Endothelial cell of umbilical vein (primary cell): ENCODE measurements around the gene RPL39L. TPM values are rescaled to one million over a fixed set of nuclear protein-coding genes. Genes with fewer than 3 reads are reported as not detected.

Experiments used
- BruUV-seq: library from RNA; stranded (reverse); fragments of 400-500 nt; replicated peaks from 2 replicates; lab custom pipeline; 2021; lab: Mats Ljungman, UMichigan
- CTCF ChIA-PET: fragments of 300-600, 350-600 bp; sonication (Branson Sonifier 250); formaldehyde crosslinking; loops from one replicate; lab custom pipeline; 2021; ENCODE audit warnings: antibody characterized with exemption, inconsistent platforms; lab: Charles Lee
- POLR2A ChIA-PET: fragments of 300-600, 350-600 bp; sonication (Branson Sonifier 250); formaldehyde crosslinking; loops from one replicate; lab custom pipeline; 2021; ENCODE audit warnings: antibody characterized with exemption, inconsistent platforms; lab: Charles Lee
- DNase-seq: peaks from one replicate; pipeline ENCODE4 v3.0.0-alpha.2; 2011; ENCODE audit warnings: low read depth, low spot score
- FAIRE-seq: peaks from 2 replicates; lab custom pipeline; 2011; peaks lifted over from hg19 to GRCh38; lab: Jason Lieb, UNC
- H2AFZ ChIP-seq: 2 replicates; pipeline ENCODE4 v1.6.0; 2012; ENCODE audit warnings: low read depth, low read length, control low read depth, inconsistent platforms
- H3K27ac ChIP-seq: 2 replicates; pipeline ENCODE4 v1.5.1; 2011; ENCODE audit warnings: low read depth, mild to moderate bottlenecking, control low read depth, low read length, moderate library complexity; ENCODE audit not compliant: insufficient read depth
- H3K27me3 ChIP-seq, 2 experiments: 2 replicates each; pipeline versions ENCODE4 v1.6.0 to v1.6.1; 2011; ENCODE audit warnings: low read length in 2 of 2, mixed read lengths in 1 of 2; ENCODE audit not compliant: control insufficient read depth in 2 of 2, insufficient read depth in 2 of 2
- H3K36me3 ChIP-seq, 2 experiments: 2 replicates in 1 of 2; 3 replicates in 1 of 2; pipeline ENCODE4 v1.5.1; 2011; ENCODE audit warnings: low read length in 2 of 2, mild to moderate bottlenecking in 1 of 2, moderate library complexity in 1 of 2; ENCODE audit not compliant: control insufficient read depth in 2 of 2, insufficient read depth in 2 of 2; ENCODE audit errors: extremely low read depth in 1 of 2
- H3K4me1 ChIP-seq: 3 replicates; pipeline ENCODE4 v1.5.1; 2011; ENCODE audit warnings: mild to moderate bottlenecking, low read length; ENCODE audit not compliant: control insufficient read depth, insufficient read depth; ENCODE audit errors: extremely low read depth
- H3K4me2 ChIP-seq: 2 replicates; pipeline ENCODE4 v1.6.1; 2011; ENCODE audit warnings: low read length, control low read depth, mixed read lengths; ENCODE audit not compliant: insufficient read depth
- H3K4me3 ChIP-seq, 3 experiments: fragments of 200-600 bp in 1 of 3; sonication (generic), shearing (Covaris generic) in 1 of 3; replicated peaks in 1 of 3; 2 replicates each; pipeline ENCODE4 v1.5.1; 2011 to 2016; ENCODE audit warnings: control low read depth in 3 of 3, low read length in 3 of 3, mild to moderate bottlenecking in 2 of 3, inconsistent platforms in 1 of 3, low read depth in 1 of 3, moderate library complexity in 1 of 3; ENCODE audit not compliant: insufficient read depth in 1 of 3
- H3K79me2 ChIP-seq: 2 replicates; pipeline ENCODE4 v1.6.0; 2012; ENCODE audit warnings: low read length, inconsistent platforms; ENCODE audit not compliant: control insufficient read depth, insufficient read depth
- H3K9ac ChIP-seq: replicated peaks from 2 replicates; pipeline ENCODE3; 2011; ENCODE audit warnings: low read length, control low read depth; ENCODE audit not compliant: insufficient read depth; ENCODE audit errors: extremely low read depth
- H3K9me1 ChIP-seq: replicated peaks from 3 replicates; pipeline ENCODE4 v1.6.0; 2011; ENCODE audit warnings: mild to moderate bottlenecking, low read length; ENCODE audit not compliant: control insufficient read depth, insufficient read depth; ENCODE audit errors: extremely low read depth
- H3K9me3 ChIP-seq: replicated peaks from 2 replicates; pipeline ENCODE4 v1.5.1; 2012; ENCODE audit warnings: low read length, inconsistent platforms; ENCODE audit not compliant: control insufficient read depth, insufficient read depth
- H4K20me1 ChIP-seq: replicated peaks from 2 replicates; pipeline ENCODE3; 2011; ENCODE audit warnings: mild to moderate bottlenecking, low read length; ENCODE audit not compliant: control insufficient read depth, insufficient read depth; ENCODE audit errors: extremely low read depth
- CTCF ChIP-seq, 2 donors: IDR thresholded peaks; 1 replicate in 1 of 2; 2 replicates in 1 of 2; pipeline ENCODE4 v1.5.1; 2011; ENCODE audit warnings: low read length in 2 of 2, mild to moderate bottlenecking in 2 of 2, moderate library complexity in 2 of 2, control low read depth in 1 of 2, inconsistent platforms in 1 of 2, low read depth in 1 of 2; ENCODE audit not compliant: insufficient read depth in 1 of 2; ENCODE audit errors: extremely low read depth in 1 of 2
- EZH2 ChIP-seq: IDR thresholded peaks from 2 replicates; pipeline ENCODE4 v1.6.1; 2012; ENCODE audit warnings: borderline replicate concordance, low read depth, mild to moderate bottlenecking, moderate library complexity, low read length, inconsistent platforms; ENCODE audit not compliant: severe bottlenecking
- FOS ChIP-seq: IDR thresholded peaks from 2 replicates; pipeline ENCODE4 v1.6.1; 2011; ENCODE audit warnings: mild to moderate bottlenecking, low read length, moderate library complexity, borderline replicate concordance; ENCODE audit not compliant: insufficient read depth
- GATA2 ChIP-seq: IDR thresholded peaks from 2 replicates; pipeline ENCODE4 v1.7.0; 2011; ENCODE audit warnings: low read depth, mild to moderate bottlenecking, moderate library complexity, mixed read lengths, low read length; ENCODE audit not compliant: insufficient read length, insufficient read depth
- JUN ChIP-seq: IDR thresholded peaks from 2 replicates; pipeline ENCODE4 v1.6.1; 2011; ENCODE audit warnings: borderline replicate concordance, low read depth; ENCODE audit not compliant: insufficient read length, insufficient read depth
- MAX ChIP-seq: IDR thresholded peaks from 2 replicates; pipeline ENCODE4 v1.6.1; 2011; ENCODE audit not compliant: insufficient read depth, insufficient read length
- MYC ChIP-seq: IDR thresholded peaks from one replicate; pipeline ENCODE4 v1.6.1; 2011; ENCODE audit warnings: mild to moderate bottlenecking, low read depth, low read length
- POLR2A ChIP-seq: IDR thresholded peaks from 2 replicates; pipeline ENCODE4 v1.6.1; 2012; ENCODE audit warnings: low read depth, mild to moderate bottlenecking, control low read depth, low read length
- POLR2AphosphoS5 ChIP-seq: IDR thresholded peaks from 2 replicates; pipeline ENCODE4 v1.6.1; 2012; ENCODE audit warnings: low read depth, mild to moderate bottlenecking, control low read depth, low read length, moderate library complexity; ENCODE audit not compliant: insufficient read depth
- dilution Hi-C: fragments of 300-500 bp; cut with MboI; formaldehyde crosslinking; loops from one replicate; pipeline ENCODE4 v1.15.0; 2019; ENCODE audit warnings: low sequenced_read_pairs; ENCODE audit not compliant: extremely low pct_ligation_motif_present
- intact Hi-C: fragments of 100-400 bp; cut with micrococcal nuclease; formaldehyde crosslinking; loops from one replicate; pipeline ENCODE4 v1.10.0; 2022
- polyA plus RNA-seq, 4 experiments: library from polyadenylated mRNA; depleted of rRNA in 3 of 4; stranded (reverse) in 3 of 4; unstranded in 1 of 4; fragments of >200 nt; gene quantifications; 2 replicates each; pipeline versions ENCODE4 v1.2.1 to v1.2.3, GENCODE V29; 2011 to 2012; ENCODE audit warnings: missing spikeins in 1 of 4
- total RNA-seq: library from RNA; stranded (reverse); gene quantifications from 2 replicates; pipeline ENCODE4 v1.2.3, GENCODE V29; 2021

RPL39L gene
- total and polyA plus RNA-seq, 2 donors (not counting 3 experiments of a cell fraction or from before 2014, with no cell fraction given): 14.3 to 22.3 TPM

- Histone ChIP-seq H3K9me3 (no peaks in the 10 kb centered on the region), H2AFZ (no peak overlapping the region), H4K20me1 (no peaks in the 10 kb centered on the region), H3K27ac (no peak overlapping the region), H3K4me2 (no peak overlapping the region), H3K4me3 (no peak overlapping the region), H3K4me1 (no peaks in the 10 kb centered on the region), H3K36me3 (no peaks in the 10 kb centered on the region), H3K9me1 (no peaks in the 10 kb centered on the region), H3K27me3 (peaks cover 0 to 4% of the 10 kb centered on the region in 2 experiments), H3K79me2 (no peaks in the 10 kb centered on the region), H3K9ac (no peak overlapping the region)
- no peak for TF ChIP-seq CTCF (IDR thresholded peaks at IDR 0.05; ENCODE audit: extremely low read depth in 1 of 2, insufficient read depth in 1 of 2, low read depth in 1 of 2, low read length in 2 of 2)
- no peak for TF ChIP-seq MAX
- no peak for TF ChIP-seq MYC
- TF ChIP-seq POLR2A: no peak
- TF ChIP-seq JUN: no peak
- no peak for TF ChIP-seq GATA2
- TF ChIP-seq FOS: no peak
- no peak for TF ChIP-seq POLR2AphosphoS5
- no peak for TF ChIP-seq EZH2
- CTCF ChIA-PET: interaction anchor here (1.3 kb wide), 1 partner anchor 22 kb away, joined by 5 read pairs; no protein-coding TSS in a partner anchor
- BruUV-seq: no TSS peak
- dilution Hi-C loops: no loop called here
- intact Hi-C loops: no loop called here
- FAIRE-seq: no peak
- no peak for DNase-seq
- POLR2A ChIA-PET: no interaction called here
Measured at GRCh38 chr3:187186801-187187421, 47.6 kb upstream of the RPL39L start.
